Measurements from ENCODE around the gene FANCC.

FANCC gene, protein sequence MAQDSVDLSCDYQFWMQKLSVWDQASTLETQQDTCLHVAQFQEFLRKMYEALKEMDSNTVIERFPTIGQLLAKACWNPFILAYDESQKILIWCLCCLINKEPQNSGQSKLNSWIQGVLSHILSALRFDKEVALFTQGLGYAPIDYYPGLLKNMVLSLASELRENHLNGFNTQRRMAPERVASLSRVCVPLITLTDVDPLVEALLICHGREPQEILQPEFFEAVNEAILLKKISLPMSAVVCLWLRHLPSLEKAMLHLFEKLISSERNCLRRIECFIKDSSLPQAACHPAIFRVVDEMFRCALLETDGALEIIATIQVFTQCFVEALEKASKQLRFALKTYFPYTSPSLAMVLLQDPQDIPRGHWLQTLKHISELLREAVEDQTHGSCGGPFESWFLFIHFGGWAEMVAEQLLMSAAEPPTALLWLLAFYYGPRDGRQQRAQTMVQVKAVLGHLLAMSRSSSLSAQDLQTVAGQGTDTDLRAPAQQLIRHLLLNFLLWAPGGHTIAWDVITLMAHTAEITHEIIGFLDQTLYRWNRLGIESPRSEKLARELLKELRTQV

DNA sequence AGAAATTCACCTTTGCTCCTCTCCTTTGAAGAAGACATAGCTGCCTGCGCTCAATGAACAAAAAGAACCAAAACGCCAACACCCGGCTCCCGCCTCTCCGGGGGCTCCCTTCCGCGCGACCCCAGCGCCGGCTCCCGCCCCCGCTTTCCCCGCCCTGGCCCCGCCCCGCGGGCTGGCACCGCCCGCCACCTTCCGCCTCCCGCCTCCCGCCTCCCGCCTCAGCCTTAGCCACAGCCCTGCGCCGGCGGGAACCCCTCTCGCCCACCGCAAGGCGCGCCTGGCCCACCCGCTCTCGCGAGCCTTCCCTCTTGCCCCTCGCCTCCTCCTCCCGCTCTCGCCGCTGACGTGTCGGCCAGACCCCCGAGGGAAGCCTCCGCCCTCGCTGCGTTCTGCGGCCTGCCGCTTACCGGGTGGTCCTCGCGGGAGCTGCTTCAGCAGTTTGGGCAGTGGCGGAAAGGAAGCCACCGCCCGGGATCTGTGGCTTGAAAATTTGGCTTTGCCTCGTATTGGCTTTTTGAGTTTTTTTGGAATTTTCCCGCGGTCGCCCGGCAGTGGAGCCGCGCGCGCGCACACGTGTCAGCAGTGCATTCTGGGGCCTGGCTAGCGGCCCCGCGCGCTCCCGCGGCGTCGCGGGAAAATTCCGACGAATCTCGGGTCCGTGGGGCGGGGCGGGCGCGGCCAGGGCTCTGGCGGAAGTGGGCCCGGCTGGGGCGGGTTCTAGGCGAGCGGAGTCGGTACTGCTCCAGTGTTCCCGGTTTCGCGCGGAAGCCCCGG, at the start of gene FANCC:
Gene FANCC, minus strand, starts transcription at position 591 of the 774 bp plus-strand sequence. CDS start 68,418 bp downstream, outside the sequence.
- peak; percentile 98 for DNase-seq

DNA sequence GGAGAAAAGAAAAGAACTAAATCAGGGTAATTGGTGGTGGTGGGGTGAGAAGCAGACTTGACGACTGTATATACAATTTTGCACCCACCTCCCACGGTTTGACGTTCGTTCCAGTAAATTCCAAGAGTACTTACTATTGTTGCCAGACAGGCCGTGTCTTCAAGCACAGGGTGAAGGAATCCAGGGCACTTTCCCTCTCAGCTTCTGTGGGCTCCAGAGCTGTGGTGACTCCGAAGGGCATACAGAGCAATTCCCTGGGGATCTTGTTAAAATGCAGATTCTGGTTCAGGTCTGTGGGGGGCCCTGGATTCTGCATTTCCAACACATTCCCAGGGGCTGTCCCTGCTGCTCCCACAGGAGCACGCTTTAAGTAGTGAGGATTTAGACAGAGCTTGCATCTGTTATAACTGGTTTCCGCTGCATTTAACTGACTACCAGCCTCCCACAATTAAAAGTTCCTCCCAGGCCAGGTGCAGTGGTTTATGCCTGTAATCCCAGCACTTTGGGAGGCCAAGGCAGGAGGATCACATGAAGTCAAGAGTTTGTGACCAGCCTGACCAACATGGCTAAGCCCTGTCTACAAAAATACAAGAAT, 49.3 kb upstream of the FANCC start:
- DNase-seq: no peak

DNA sequence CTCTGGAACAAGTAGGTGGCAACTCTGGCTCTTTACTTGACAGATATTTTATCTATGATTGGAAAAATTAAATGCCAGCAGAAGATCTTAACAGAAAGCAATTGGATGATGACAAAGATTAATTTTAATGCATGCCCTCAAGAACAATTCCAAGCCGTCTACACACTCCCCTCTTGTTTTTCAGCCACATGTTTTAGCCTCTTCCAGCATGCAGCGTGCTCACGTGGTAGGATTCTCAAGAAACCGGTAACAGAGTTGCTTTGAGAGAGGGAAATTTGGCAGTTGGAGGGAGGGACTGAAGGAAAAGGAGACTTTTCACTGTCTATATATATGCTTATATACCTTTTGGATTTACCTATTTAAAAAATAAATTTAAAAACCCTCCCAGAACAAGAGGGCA, 48.3 kb upstream of the FANCC start:
- DNase-seq: no peak

DNA sequence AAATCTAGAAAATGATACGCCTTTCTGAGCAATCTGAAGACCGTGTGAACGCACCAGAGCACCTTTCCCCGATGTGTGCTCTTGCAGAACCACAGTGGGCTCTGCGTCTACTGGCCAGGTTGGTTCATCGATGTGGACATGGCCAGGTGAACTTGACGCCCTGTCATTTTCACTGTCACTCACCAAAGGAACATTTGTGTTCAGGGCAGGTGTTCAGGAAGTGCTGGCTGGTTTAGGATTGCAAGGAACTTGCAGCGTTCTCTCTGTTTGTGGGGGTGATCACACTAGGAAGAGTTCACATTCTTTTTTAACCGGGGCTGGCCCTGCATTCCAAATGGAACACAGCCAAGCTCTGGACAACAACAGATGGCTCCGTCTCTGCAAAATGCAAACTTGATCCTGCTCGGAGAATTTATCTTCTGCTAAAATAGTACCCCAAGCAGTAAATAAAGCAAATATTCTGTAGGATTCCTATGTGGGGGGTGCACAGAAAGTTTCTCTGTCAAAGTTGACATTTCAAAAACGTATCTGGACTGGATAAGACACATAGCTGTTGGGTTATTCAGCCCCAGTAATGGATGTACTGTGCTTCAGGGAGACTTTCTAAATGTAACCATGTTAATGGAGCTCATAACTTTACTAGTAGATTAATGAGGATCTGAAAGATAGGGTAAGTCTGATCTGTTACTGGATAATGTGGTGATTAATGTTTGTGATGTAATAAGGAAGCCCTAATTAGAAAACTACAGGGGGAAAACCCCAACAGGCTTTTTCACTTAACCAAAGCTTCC, 45.7 kb upstream of the FANCC start:
- DNase-seq: no peak

DNA sequence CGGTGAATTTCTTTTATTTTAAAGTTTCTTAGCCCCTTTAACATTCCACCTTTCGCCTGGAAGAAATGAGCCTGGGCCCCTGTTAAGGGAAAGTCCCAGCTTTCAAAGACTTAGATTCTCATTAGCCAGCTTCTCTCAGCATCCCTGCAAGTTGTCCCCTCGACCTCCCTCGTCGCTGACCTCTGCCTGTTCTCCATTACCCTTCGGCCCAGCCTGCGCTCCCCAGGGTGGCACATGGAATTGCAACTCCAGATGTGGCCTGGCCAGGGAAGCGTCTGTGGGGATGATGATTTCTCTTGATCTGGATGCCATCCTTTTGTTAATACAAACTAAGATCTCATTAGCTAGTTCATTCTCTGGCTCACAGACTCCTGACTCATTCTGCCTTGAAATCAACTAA, 43.4 kb upstream of the FANCC start:
- DNase-seq: peak; percentile 60

DNA sequence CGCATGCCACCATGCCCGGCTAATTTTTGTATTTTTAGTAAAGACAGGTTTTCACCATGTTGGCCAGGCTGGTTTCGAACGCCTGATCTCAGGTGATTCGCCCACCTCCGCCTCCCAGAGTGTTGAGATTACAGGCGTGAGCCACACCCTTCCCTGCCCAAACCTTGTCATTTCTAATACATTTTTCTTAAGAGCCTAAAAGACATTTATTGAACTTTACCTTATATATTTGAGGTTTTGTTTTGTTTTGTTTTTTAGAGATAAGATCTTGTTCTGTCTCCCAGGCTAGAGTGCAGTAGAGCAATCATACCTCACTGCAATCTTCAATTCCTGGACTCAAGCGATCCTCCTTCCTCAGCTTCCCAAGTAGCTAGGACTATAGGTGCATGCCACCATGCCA, 39.8 kb upstream of the FANCC start:
- no peak for DNase-seq

DNA sequence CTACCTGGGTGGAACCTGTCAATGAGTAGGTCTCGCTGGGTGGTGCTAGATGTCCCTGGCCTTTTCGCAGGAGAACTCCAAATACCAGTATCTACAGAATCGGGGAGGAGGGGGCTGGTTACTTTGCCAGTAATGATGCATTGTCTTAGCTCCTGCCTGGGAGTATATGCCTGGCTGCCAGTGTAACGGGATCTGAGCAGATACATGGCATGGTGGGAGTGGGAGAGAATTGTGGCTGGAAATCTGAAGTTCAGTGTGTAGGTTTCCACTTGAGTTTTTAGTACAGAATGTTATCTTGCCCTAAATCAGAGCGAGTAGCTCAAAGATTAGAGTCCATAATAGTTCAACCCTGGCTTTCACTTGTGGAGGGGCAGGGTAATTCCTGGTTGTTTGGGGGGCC, 38.0 kb upstream of the FANCC start:
- no peak for DNase-seq

DNA sequence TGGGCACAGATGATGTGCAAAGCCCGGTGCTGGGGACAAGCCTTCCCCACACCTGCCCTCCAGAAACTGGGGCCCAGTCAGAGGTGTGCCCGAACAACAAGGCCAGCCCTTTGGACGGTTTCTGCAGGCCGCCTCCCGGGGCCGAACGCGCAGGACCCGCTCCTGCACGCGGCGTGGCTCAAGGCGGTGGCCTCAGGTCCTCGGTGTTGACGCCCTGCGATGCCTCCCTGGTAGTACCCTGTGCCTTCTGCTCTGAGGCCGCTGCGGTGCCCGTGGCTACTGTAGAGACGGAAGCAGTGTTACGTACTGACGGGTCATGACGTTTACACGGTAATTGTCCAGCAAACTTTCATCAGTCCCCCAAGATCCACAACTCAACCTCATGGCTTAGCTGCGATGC, 33.5 kb upstream of the FANCC start:
- DNase-seq: no peak

DNA sequence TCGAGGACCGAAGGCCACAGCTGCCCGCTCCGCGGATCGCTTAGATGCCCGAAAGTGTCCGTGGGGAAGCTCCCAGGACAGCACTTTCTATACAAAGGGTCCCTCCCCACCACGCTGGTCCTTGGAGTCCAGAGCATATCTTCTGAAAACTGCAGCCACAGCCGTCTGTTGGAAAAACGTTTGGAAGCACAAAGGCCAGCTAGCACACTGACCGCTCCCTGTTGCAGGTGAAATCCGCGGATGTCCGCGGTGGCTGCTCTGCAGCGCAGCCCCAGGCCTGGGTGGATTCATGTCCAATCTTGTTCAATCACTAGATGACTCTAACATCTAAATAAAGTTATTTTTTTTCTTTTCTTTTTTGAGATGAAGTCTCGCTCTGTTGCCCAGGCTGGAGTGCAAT, 32.8 kb upstream of the FANCC start:
- DNase-seq: no peak

DNA sequence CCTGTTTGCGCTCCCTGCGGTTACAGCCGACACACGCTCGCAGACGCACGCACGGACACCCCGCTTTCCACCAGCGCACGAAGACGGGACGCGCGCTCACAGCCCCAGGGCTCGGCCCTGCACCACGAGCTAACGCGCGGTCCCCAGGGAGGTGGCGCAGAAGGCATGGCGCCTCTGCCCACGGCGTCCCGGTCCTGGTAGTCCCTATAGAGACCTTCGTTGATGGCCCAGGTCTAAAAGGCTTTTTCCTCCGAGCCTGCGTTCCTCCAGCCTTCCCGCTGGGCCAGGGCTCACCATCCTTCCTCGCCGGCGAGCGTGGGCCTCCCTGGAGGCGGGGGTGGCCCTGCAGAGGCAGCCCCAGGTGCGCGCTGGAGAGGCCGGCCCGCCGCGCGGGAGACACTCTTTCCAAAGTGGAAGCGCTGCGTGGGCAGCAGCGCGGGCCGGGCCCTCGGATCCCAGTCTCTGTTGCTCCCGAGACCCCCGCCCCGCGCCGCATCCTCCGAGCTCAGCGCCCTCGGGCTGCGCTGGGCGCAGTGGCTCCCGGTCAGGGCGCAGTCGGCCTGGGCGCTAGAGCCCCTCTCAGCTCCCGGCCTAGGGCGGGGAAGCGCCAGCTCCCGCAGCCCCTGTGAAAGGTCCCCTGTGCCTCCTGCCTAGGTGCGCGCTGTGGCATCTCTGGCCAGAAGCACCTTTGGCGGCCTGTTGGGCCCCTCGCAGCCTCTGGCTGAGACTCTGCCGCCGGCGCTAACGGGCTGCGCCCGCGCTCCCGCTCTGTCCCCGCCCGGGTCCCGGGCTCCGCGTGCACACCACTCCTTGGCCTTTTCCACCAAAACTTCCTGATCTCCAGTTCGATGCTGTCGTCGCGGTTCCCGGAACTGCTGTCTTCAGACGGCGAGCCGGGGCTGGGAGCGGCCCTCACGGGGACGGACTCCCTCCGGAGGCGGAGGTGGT, 31.9 kb upstream of the FANCC start:
- DNase-seq: peak; percentile 63

DNA sequence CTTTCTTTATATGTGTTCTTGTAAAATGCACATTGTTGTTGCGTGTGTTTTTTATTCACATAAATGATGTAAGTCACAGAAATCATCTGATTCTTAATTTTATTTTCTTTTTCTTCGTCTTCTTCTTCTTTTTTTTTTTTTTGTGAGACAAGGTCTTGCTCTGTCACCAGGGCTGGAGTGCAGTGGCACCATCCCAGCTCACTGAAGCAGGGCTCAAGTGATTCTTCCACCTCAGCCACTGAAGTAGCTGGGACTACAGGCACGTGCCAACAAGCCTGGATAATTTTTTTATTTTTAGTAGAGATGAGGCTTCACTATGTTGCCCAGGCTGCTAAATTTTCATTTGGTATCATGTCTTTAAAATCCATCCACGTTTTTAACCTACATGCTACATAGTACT, 28.5 kb upstream of the FANCC start:
- DNase-seq: no peak

DNA sequence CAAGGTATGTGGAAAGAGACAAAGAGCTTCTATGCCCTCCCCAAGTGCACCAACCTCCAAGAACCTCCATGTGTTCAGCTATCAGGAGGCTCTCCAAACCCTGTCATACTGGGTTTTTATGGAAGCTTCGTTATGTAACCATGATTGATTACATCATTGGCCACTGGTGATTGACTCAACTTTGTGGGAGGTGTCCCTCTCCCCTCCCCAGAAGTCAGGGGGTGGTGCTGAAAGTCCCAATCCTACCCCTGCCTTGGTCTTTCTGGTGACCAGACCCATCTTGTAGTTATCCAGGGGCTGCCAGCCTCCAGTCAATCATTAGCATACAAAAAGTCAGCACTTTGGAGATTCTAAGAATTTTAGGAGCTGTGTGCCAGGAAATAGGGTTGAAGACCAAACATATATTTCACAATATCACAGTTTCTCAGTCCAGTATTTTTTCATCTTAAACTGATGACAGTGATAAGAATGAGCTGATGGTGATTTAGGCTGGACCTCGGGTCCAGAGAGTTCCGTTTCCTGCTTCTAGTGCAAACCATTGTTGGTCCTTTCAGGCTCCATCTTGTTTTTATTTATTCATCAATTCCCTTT, 27.3 kb upstream of the FANCC start:
- DNase-seq: no peak

DNA sequence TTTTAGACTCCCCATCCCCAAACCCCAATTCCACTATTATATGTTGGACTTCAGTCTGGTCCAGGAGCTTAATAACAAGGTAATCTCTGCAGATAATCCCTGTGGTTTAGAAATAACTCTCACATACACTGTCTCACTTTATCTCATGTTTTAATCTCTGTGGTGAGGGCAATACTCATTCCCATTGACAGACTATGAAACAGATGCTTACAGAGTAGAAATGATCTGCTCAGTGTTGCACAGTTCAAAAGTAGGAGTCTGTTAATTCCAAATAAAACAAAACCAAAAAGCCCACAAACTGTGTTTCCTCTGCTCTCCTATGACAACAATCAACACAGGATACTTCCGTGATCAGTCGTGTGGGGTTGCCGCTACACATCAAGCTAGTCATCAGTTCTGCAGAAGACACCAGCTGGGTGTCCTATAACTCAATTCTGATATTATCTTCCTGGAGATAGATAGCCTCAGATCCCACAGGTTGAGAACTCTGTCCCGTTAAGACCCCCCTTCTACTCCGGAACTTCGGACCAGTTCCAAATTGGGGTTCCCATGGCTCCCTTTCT, 26.3 kb upstream of the FANCC start:
- no peak for DNase-seq

DNA sequence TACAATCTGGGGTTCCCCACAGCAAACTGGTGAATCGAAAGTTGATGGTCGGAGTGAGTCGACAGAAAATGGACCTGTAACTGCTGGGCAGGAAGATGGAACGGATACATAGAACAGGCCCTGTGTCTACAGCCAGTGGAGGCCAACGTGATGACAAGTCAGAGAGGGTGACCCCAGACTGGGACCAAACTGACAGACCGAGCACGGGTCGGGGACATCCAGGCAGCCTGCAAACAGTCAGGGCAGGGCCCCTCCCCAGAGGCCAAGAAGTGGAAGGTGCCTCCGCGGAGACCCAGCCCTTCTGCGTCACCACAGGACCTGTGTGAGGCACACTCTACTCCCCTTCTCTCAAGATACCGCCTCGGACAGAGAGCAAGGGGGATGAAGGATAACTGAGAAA, 25.1 kb upstream of the FANCC start:
- no peak for DNase-seq

DNA sequence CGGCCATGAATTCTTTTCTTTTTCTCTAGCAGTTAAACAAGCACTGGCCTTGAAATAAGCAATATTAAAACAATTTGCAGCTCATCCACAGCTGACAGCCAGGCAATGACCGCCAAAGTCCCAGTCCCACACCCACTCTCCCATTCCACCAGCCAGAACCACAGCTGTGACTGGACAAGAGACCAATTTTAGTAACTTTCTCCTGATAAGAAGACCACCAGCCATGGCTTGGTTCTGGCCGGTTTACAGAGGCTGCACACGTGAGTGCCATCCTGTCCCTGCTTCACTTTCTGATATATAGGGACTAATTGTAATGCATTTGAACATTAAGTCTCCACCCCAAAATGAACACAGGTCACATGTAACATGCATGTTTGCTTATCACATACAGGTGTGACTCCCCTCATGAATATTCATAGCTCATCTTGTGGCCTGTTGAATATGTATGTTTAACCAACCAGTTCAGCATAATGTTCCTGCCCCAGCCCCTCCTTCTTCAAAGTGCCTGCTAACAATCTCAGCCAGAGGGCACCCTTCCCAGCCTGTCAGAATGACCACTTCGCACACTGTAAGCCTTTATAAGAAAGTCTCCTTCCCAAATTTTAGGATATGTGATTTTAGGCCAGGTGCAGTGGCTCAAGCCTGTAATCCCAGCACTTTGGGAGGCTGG, 23.9 kb upstream of the FANCC start:
- no peak for DNase-seq

DNA sequence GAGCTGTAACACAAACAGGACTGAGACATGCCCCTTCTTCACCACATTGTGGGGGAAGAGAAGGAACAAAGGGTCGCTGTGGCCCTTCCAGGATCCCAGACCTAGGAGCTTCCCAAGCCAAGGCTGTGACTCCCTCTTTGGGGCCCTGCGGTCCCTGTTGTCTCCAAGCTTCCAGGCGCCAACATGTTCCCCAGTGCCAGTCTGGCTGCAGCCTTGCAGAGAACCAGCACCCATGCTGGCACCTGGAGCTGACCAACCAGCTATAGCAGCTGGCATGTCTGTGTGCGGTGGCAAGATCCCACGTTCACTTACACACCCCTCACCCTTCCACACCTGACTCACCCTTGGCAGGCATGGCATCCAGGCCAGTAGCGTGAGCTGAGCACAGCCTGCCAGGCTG, 20.7 kb upstream of the FANCC start:
- no peak for DNase-seq

DNA sequence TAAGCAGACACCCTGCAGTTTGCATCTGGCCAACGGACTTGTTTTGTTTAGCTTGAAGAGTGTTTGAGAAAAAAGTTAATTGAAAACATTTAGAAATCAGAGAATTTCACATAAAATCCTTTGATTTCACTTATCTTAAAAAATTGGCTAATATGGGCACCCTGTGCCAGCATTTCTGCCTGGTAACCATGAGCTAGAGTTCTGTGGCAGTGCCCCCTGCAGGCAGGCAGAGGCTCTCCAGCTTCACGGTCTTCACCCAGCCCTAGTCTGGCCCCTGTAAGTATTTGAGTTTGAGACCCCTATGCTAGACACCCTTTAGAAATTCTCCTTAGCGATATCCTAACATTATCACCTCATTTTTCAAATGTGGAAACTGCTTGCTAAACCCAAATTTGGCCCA, 18.8 kb upstream of the FANCC start:
- no peak for DNase-seq

DNA sequence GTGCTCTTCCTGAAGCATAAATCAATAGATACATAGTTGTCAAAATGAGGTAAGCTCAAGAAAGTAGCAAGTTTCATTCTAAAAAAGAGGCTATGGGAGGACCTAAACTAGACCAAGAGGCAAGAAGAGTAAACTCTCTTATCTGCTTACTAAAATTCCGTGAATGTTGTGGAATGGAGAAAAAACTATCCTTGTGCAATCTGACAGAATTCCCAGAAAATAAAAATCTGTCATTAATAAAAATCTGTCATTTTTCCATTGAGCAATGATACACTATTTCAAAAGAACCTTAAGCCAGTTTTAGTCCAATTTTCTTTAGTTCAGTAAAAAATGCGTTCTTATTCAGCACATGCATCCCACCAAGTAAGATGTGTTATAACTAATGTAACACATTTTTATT, 15.9 kb upstream of the FANCC start:
- no peak for DNase-seq

DNA sequence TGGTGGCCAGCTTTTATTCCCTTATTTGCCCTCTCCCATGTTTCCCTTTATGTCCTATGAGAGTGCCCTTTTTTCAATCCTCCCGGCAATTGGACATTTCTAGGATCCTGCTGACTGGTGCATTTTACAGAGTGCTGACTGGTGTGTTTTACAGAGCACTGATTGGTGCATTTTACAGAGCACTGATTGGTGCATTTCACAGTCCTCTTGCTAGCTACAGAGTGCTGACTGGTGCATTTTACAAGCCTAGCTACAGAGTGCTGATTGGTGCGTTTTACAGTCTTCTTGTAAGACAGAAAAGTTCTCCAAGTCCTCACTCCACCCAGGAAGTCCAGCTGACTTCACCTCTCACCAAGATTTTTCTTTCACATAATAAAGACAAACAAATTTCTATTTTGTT, 15.4 kb upstream of the FANCC start:
- no peak for DNase-seq

DNA sequence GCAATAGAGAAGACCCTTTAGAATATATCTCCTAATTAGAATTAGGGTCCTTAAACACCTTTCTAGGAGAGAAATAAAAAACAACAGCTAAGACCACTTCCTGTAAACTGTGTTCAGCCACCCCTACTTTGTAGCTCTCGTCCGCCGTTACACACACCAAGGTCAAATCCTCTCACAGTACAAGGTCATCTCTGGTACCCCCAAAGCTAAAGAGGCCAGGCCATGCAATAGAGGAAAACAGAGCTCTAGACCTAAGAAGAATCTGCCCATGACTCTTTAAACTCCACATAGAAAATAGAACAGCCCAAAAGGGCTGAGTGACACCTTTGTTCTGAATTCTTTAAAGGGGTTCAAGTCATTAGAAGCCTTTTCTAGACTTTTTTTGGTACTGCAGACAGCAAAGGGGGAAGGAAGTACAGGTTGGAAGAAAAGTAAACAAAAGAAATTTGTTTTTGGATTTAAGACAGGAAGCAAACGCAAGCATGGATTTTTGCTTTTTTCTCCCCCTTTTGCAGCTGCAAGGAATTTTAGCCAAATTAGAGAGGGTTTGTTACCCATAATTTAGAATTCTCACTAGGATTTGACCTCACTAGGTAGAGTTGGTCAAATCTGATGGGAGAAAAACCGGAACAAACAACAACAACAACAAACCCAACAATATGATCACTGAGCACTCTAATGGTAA, 13.4 kb upstream of the FANCC start:
- no peak for DNase-seq
